PC-3 (cell line): ENCODE data around the gene SPATC1L. TPM values are rescaled to one million over a fixed set of nuclear protein-coding genes. Genes with fewer than 3 reads are reported as not detected.
A peak's percentile ranks its signal among the peaks of the same experiment; 100 is the strongest.

Experiments used
- ATAC-seq: fragments of 200-7000 bp; cut with Tn5 transposase; 2 replicates; pipeline ENCODE4 v1.9.1; 2020; ENCODE audit warnings: mild to moderate bottlenecking, moderate library complexity
- BruUV-seq: library from RNA; stranded (reverse); fragments of 400-500 nt; replicated peaks from 2 replicates; lab custom pipeline; 2021; lab: Mats Ljungman, UMichigan
- CTCF ChIA-PET: fragments of 300-600 bp; sonication (Branson Sonifier 250); formaldehyde crosslinking; loops from one replicate; lab custom pipeline; 2022; ENCODE audit warnings: antibody characterized with exemption; lab: Charles Lee
- POLR2A ChIA-PET: fragments of 300-600 bp; sonication (Branson Sonifier 250); formaldehyde crosslinking; loops from one replicate; lab custom pipeline; 2022; ENCODE audit warnings: antibody characterized with exemption; ENCODE audit not compliant: unreplicated experiment; lab: Charles Lee
- DNase-seq: peaks from one replicate; pipeline ENCODE4 v3.0.0-alpha.2; 2015
- H2AFZ ChIP-seq: fragments of 300-600 bp; sonication (generic); 2 replicates; pipeline ENCODE4 v1.6.0; 2016; ENCODE audit warnings: antibody characterized with exemption, low read length
- H3F3A ChIP-seq: fragments of 300-600 bp; sonication (generic); one replicate; pipeline ENCODE4 v1.6.0; 2017; ENCODE audit warnings: antibody characterized with exemption, low read length, control low read depth, mild to moderate bottlenecking; ENCODE audit not compliant: unreplicated experiment
- H3K27ac ChIP-seq: fragments of 300-600 bp; sonication (generic); 2 replicates; pipeline ENCODE4 v1.5.1; 2016; ENCODE audit warnings: mild to moderate bottlenecking, low read length
- H3K27me3 ChIP-seq: fragments of 300-600 bp; sonication (generic); 2 replicates; pipeline ENCODE4 v1.6.1; 2016; ENCODE audit warnings: low read length, mixed read lengths
- H3K36me3 ChIP-seq: fragments of 300-600 bp; sonication (generic); 2 replicates; pipeline ENCODE4 v1.6.1; 2016; ENCODE audit warnings: low read depth, mixed run types, low read length, mixed read lengths
- H3K4me1 ChIP-seq: fragments of 300-600 bp; sonication (generic); 2 replicates; pipeline ENCODE4 v1.5.1; 2016; ENCODE audit warnings: low read length; ENCODE audit not compliant: insufficient read depth
- H3K4me2 ChIP-seq: fragments of 300-600 bp; sonication (generic); 2 replicates; pipeline ENCODE4 v1.6.0; 2016; ENCODE audit warnings: low read length
- H3K4me3 ChIP-seq: fragments of 300-600 bp; sonication (generic); 2 replicates; pipeline ENCODE4 v1.5.1; 2016; ENCODE audit warnings: mild to moderate bottlenecking, low read length, mixed read lengths
- H3K79me2 ChIP-seq: fragments of 300-600 bp; sonication (generic); 2 replicates; pipeline ENCODE4 v1.6.1; 2017; ENCODE audit warnings: low read length, mixed read lengths
- H3K9ac ChIP-seq: fragments of 300-600 bp; sonication (generic); 2 replicates; pipeline ENCODE4 v1.6.0; 2016; ENCODE audit warnings: mild to moderate bottlenecking, low read length
- H3K9me2 ChIP-seq: fragments of 300-600 bp; sonication (generic); replicated peaks from 2 replicates; pipeline ENCODE4 v1.6.1; 2016; ENCODE audit warnings: mixed run types, low read length, mixed read lengths
- H3K9me3 ChIP-seq: fragments of 300-600 bp; sonication (generic); 2 replicates; pipeline ENCODE4 v1.6.1; 2016; ENCODE audit warnings: low read length, mixed read lengths
- H4K20me1 ChIP-seq: fragments of 300-600 bp; sonication (generic); 2 replicates; pipeline ENCODE4 v1.6.1; 2016; ENCODE audit warnings: low read length, mixed read lengths
- CTCF ChIP-seq: fragments of 300-600 bp; sonication (generic); conservative IDR thresholded peaks from 2 replicates; pipeline ENCODE4 v1.5.1; 2017; ENCODE audit warnings: antibody characterized with exemption, low read depth, mild to moderate bottlenecking, low read length
- EZH2 ChIP-seq: fragments of 300-600 bp; sonication (generic); IDR thresholded peaks from one replicate; pipeline ENCODE4 v1.6.1; 2017; ENCODE audit warnings: antibody characterized with exemption, mild to moderate bottlenecking, low read length; ENCODE audit not compliant: unreplicated experiment
- EZH2phosphoT487 ChIP-seq: fragments of 300-600 bp; sonication (generic); IDR thresholded peaks from 2 replicates; pipeline ENCODE4 v1.6.1; 2018; ENCODE audit warnings: mild to moderate bottlenecking, antibody characterized with exemption, low read length, borderline replicate concordance
- intact Hi-C: fragments of 100-400 bp; cut with micrococcal nuclease; formaldehyde crosslinking; loops from 2 replicates; pipeline ENCODE4 v1.9.0; 2023
- total RNA-seq: library from RNA; depleted of rRNA; stranded (reverse); fragments of >200 nt; gene quantifications from 2 replicates; pipeline ENCODE4 v1.2.3, GENCODE V29; 2014

The SPATC1L gene
- total RNA-seq, 1 experiment from 2014 or later, result 41.7 TPM

GRCh38 chr21:46187814-46188213 lies 3.6 kb upstream of the SPATC1L start:
- H4K20me1 ChIP-seq, result no peaks in the 10 kb centered on the region
- DNase-seq, result no peak
- CTCF ChIA-PET, result no interaction called here
- intact Hi-C loops, result loop anchor here (1.0 to 2.0 kb wide), 2 partner anchors 26 to 41 kb away; no protein-coding TSS in a partner anchor
- ATAC-seq, result no peak
- peaks cover 39% of the 10 kb centered on the region for H3K4me1 ChIP-seq
- peaks cover 4% of the 10 kb centered on the region; the same call in 1 of the 2 replicates for H3K79me2 ChIP-seq
- H3K9me3 ChIP-seq, result no peaks in the 10 kb centered on the region
- no peak overlapping the region for H3K4me3 ChIP-seq
- no peaks in the 10 kb centered on the region for H3F3A ChIP-seq
- no TSS peak for BruUV-seq
- H3K9me2 ChIP-seq, result no peaks in the 10 kb centered on the region
- POLR2A ChIA-PET, result no interaction called here
- no peak overlapping the region for H3K9ac ChIP-seq
- TF ChIP-seq EZH2 (no peak), CTCF (no peak), EZH2phosphoT487 (no peak)
- no peak overlapping the region for H2AFZ ChIP-seq
- H3K27me3 ChIP-seq, result no peaks in the 10 kb centered on the region
- H3K27ac ChIP-seq, result peak overlapping the region; percentile 71
- no peaks in the 10 kb centered on the region for H3K36me3 ChIP-seq
- peak overlapping the region; percentile 74; the same call in 1 of the 2 replicates for H3K4me2 ChIP-seq

GRCh38 chr21:46187261-46187660 lies 3.0 kb upstream of the SPATC1L start:
- POLR2A ChIA-PET, result no interaction called here
- Histone ChIP-seq H3K9me3 (no peaks in the 10 kb centered on the region), H3F3A (no peaks in the 10 kb centered on the region), H3K9ac (no peak overlapping the region), H3K27me3 (no peaks in the 10 kb centered on the region), H3K36me3 (no peaks in the 10 kb centered on the region), H3K27ac (no peak overlapping the region), H3K79me2 (peaks cover 4% of the 10 kb centered on the region; the same call in 1 of the 2 replicates), H3K4me2 (no peak overlapping the region), H3K9me2 (no peaks in the 10 kb centered on the region), H3K4me1 (peaks cover 39% of the 10 kb centered on the region), H3K4me3 (no peak overlapping the region), H4K20me1 (no peaks in the 10 kb centered on the region), H2AFZ (no peak overlapping the region)
- no TSS peak for BruUV-seq
- DNase-seq (no peak), ATAC-seq (no peak)
- CTCF ChIA-PET, result no interaction called here
- intact Hi-C loops, result no loop called here
- TF ChIP-seq EZH2 (no peak), CTCF (no peak), EZH2phosphoT487 (no peak)

DNA sequence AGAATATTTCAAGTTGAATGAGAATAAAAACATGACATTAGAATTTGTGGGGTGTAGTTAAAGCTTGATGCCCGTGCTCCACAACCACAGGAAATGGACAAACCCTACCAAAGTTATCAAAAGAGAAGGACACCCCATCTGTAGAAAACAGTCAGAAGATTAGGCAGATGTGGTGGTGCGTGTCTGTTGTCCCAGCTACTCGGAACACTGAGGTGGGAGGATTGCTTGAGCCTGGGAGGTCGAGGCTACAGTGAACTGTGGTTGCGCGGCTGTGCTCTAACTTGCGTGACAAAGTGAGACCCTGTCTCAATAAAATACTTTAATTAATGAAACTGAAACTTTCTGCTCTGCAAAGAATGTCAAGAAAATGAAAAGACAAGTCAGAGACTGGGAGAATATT lies 1.5 kb upstream of the SPATC1L start:
- Histone ChIP-seq H3K9ac (peak overlapping the region; percentile 54; the same call in 1 of the 2 replicates), H3K27ac (no peak overlapping the region), H3K4me2 (peak overlapping the region; percentile 95), H3K27me3 (no peaks in the 10 kb centered on the region), H2AFZ (peak overlapping the region; percentile 95), H3K9me2 (no peaks in the 10 kb centered on the region), H4K20me1 (no peaks in the 10 kb centered on the region), H3K4me3 (peak overlapping the region; percentile 96), H3K9me3 (no peaks in the 10 kb centered on the region), H3F3A (no peaks in the 10 kb centered on the region), H3K4me1 (peaks cover 33% of the 10 kb centered on the region), H3K79me2 (peaks cover 4% of the 10 kb centered on the region; the same call in 1 of the 2 replicates), H3K36me3 (no peaks in the 10 kb centered on the region)
- intact Hi-C loops, result loop anchor here (2.0 kb wide), 1 partner anchor 41 kb away; no protein-coding TSS in a partner anchor
- no TSS peak for BruUV-seq
- TF ChIP-seq EZH2, result no peak
- no peak for TF ChIP-seq EZH2phosphoT487
- TF ChIP-seq CTCF, result no peak
- ATAC-seq, result no peak
- DNase-seq, result no peak
- CTCF ChIA-PET, result no interaction called here
- POLR2A ChIA-PET, result no interaction called here
